ENCODE results near the gene HSD17B2.
"Not testable (repeated sequence)": the region's sequence is repeated elsewhere in the genome, so short reads cannot be mapped to it uniquely, and the experiment has no call there.

The HSD17B2 gene

DNA sequence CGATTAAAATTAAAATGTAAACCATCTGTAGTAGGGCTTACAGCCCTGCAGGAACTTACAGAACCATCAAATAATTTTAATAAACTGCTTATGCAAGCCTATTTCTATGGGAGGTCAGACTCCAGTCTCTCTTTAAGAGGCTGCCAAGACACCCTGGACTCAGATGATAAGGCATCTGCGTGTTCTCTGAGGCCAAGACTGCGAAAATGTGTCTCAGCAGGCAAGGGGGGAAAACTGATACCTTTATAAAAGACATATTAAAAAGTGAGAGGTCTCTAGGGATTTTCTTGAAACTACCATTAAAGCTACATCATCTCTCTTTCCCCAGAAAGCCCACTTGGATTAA lies 102.7 kb downstream of the HSD17B2 start:
- no peak for DNase-seq

GRCh38 chr16:82138478-82139285 lies 103.6 kb downstream of the HSD17B2 start:
- no peak for DNase-seq

- DNase-seq, result not testable (repeated sequence)
These were observed 104.2 kb downstream of the HSD17B2 start for GRCh38 chr16:82139286-82139571.

GRCh38 chr16:82146556-82146955 lies 111.5 kb downstream of the HSD17B2 start:
- no peak for DNase-seq

DNA sequence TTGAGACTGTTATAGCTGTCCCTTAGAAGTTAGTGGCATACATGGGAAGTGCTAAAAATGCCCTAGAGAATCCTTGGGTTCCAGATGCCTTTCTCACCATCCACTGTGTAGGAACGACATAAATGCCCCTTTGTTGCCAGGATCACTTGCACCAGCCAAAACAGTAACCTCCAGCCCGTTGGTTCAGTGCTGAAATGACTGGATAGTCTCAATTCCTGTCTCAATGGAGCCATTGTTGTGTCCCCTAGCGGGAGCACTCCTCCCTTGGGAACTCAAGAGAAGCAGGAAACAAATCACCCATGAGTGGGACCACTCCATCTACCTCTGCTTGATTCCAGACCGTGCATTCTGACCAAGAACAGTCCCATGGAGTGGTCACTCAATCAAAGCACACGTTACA lies 111.9 kb downstream of the HSD17B2 start:
- DNase-seq, result no peak

GRCh38 chr16:82147546-82147945 lies 112.5 kb downstream of the HSD17B2 start:
- no peak for DNase-seq

Data from NCI-H446 treated with DMSO at 0.1 percent for 48 hours (cell line).